Adrenal gland (tissue), 5 donors: ENCODE results near the gene ZNF329.

Experiments
- CTCF ChIP-seq, 6 experiments: fragments of 450-650 bp in 4 of 6; fragments of 200-600 bp in 2 of 6; sonication (generic) in 1 of 6; IDR thresholded peaks; 1 replicate in 5 of 6; 2 replicates in 1 of 6; pipeline versions ENCODE4 v1.5.1 to v1.8.0; 2016 to 2021; ENCODE audit warnings: antibody characterized with exemption in 6 of 6, mild to moderate bottlenecking in 2 of 6, moderate library complexity in 1 of 6
- POLR2A ChIP-seq, 2 donors: fragments of 450-650 bp; IDR thresholded peaks; one replicate each; pipeline ENCODE4 v1.6.1; 2017; ENCODE audit warnings: antibody characterized with exemption in 2 of 2, mild to moderate bottlenecking in 2 of 2, moderate library complexity in 1 of 2
- donor health status: DM: no; HTN: no; CAD: no.

GRCh38 chr19:58183817-58184215 lies 33.2 kb upstream of the ZNF329 start:
- TF ChIP-seq CTCF (IDR thresholded peaks at IDR 0.05) (no peak), POLR2A (IDR thresholded peaks at IDR 0.05) (no peak)
